ENCODE measurements around the gene OBP2A. TPM values are rescaled to one million over a fixed set of nuclear protein-coding genes. Genes with fewer than 3 reads are reported as not detected.

OBP2A gene
- total RNA-seq, 1 experiment from 2014 or later: not detected

GRCh38 chr9:135501261-135502167 lies 44.4 kb upstream of the OBP2A start:
- Mint-ChIP-seq H3K4me1 (peaks cover 7 to 12% of the 10 kb centered on the region in 2 experiments), H3K9me3 (no peaks in the 10 kb centered on the region; a peak in 1 of 5 replicates), H3K27me3 (ENCODE audit: low read depth) (peaks cover 12% of the 10 kb centered on the region), H3K27ac (0 out of 7 replicates have a peak overlapping the region, but pooled peaks of 1 of the 3 experiments have one; percentile 31), H3K4me3 (peak overlapping the region; percentile 91 to 92), H3K36me3 (ENCODE audit: insufficient read depth in 1 of 3, low read depth in 3 of 3) (peaks cover 18 to 39% (median 38%) of the 10 kb centered on the region in 3 experiments; a peak in 6 of 7 replicates)
- no peak overlapping the region for H4K5ac ChIP-seq (ENCODE audit: insufficient read length, low read depth, low read length)
- no peak for TF ChIP-seq CTCF (conservative IDR thresholded peaks at IDR 0.05)
- peaks cover 16% of the 10 kb centered on the region for H3K23me2 ChIP-seq (ENCODE audit: insufficient read length, low read depth, low read length, poor library complexity, severe bottlenecking)
- no peak overlapping the region for H3K4ac ChIP-seq (ENCODE audit: low read depth, low read length)
- no peaks in the 10 kb centered on the region for H3K27me3 ChIP-seq (ENCODE audit: insufficient read depth, low read length)
- peak; percentile 55 for DNase-seq
- no peak overlapping the region for H2AK5ac ChIP-seq (ENCODE audit: insufficient read length, low read length)
- no peaks in the 10 kb centered on the region; the same call in 1 of the 2 replicates for H3K4me1 ChIP-seq (ENCODE audit: insufficient read depth, low read length)
- no peak overlapping the region for H4K8ac ChIP-seq (replicated peaks; ENCODE audit: insufficient read length, low read depth, low read length)
- no peak overlapping the region for H2BK15ac ChIP-seq (ENCODE audit: low read depth, low read length)
- WGBS (ENCODE audit: extremely low coverage, insufficient read length, low lambda C conversion rate): no CpG with 5 or more reads among the region's 38 CpGs
- no peaks in the 10 kb centered on the region for H3K9me3 ChIP-seq (ENCODE audit: control insufficient read depth, low read depth, low read length)
- H3K79me1 ChIP-seq (ENCODE audit: insufficient read depth, low read depth, low read length, poor library complexity, severe bottlenecking): no peaks in the 10 kb centered on the region
- no peak overlapping the region for H3K56ac ChIP-seq (ENCODE audit: insufficient read length, low read depth, low read length)
- H4K91ac ChIP-seq (ENCODE audit: insufficient read length, low read depth, low read length): no peak overlapping the region
- no peak overlapping the region for H3K27ac ChIP-seq (ENCODE audit: insufficient read length, low read depth, low read length)
- H4K20me1 ChIP-seq (ENCODE audit: control insufficient read depth, insufficient read depth, insufficient read length): no peaks in the 10 kb centered on the region
- H3K18ac ChIP-seq (ENCODE audit: insufficient read length, low read depth, low read length): no peak overlapping the region
- no peak overlapping the region for H2BK12ac ChIP-seq (ENCODE audit: insufficient read length, low read depth, low read length)
- no peak overlapping the region for H2BK5ac ChIP-seq (ENCODE audit: insufficient read length, low read length)
- peak overlapping the region; percentile 71 for H3K9ac ChIP-seq (ENCODE audit: extremely low read depth, insufficient read length, low read length)
- no peak overlapping the region for H2BK120ac ChIP-seq (ENCODE audit: low read depth, low read length, poor library complexity, severe bottlenecking)
- H2BK20ac ChIP-seq (ENCODE audit: low read depth, low read length, poor library complexity, severe bottlenecking): no peak overlapping the region
- no peaks in the 10 kb centered on the region for H3K79me2 ChIP-seq (ENCODE audit: insufficient read depth, low read length)
- H3K14ac ChIP-seq (ENCODE audit: insufficient read depth, low read length): no peak overlapping the region
- H3K4me2 ChIP-seq (ENCODE audit: insufficient read depth, insufficient read length, low read length): peak overlapping the region; percentile 72
- H3K23ac ChIP-seq (ENCODE audit: insufficient read length, low read depth, low read length): no peak overlapping the region
- H2AFZ ChIP-seq (ENCODE audit: low read length): no peak overlapping the region
- no peak overlapping the region for H3T11ph ChIP-seq (ENCODE audit: low read length)
